Fibroblast of peridontal ligament (primary cell): ENCODE results near the gene C9orf85.
"Not testable (repeated sequence)": the region's sequence is repeated elsewhere in the genome, so short reads cannot be mapped to it uniquely, and the experiment has no call there.

Source experiments
- DNase-seq: peaks from one replicate; pipeline ENCODE4 v3.0.0-alpha.2; 2010; ENCODE audit errors: extremely low read depth

The C9orf85 gene

DNA sequence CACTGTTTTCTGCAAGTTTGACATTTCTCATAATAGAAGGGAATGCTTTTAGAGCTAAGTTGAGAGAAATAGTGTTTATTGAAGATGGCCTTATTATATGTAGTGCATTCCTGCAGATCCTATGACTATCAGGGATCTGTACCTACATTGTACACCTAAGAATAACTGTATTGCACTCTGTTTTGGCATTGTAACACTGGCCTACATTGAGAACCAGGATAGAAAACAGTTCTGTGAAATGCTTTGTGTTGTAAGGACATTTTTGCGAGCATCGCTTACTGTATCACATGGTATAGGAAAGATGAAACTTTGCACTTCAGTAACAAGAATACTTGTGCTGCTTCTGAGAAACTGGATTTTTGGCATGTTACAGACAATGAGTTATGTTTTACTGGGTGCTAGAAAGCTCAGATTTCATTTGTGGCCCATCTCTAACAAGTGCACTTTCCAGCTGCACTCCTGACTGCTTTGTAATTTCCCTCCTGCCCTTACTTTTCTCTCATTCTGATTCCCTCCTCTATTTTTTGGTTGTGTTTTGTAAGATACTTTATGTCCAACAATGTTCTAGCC, 30.6 kb downstream of the C9orf85 start:
- DNase-seq = peak; percentile 49

DNA sequence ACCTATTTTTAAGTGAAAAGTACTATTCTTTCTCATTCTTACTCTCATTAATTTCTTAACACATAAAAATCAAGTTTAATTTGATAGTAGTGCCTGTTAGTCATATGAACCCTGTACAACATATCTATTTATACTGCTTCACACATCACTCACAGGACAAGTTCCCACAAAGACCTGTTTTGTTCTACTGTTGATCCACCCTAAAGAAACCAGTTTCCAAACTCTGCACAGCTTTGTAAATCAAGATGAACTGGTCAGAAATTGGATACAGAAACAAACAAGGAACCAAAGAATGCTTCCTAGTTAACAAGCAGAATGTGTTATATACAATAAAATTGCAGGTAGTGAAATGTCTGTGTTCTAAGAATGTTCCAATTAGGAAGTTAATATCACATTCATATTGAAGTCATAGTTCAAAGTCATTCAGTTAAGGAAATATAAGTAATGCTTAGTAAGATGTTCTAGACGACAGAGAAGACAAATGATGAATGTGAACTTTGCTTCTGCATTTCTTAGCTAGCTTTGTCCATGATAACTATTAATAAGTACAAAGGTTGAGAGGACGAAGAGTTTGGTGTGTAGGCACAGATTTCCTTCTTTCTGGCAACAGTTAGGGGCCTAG, 33.4 kb downstream of the C9orf85 start:
- no peak for DNase-seq

DNA sequence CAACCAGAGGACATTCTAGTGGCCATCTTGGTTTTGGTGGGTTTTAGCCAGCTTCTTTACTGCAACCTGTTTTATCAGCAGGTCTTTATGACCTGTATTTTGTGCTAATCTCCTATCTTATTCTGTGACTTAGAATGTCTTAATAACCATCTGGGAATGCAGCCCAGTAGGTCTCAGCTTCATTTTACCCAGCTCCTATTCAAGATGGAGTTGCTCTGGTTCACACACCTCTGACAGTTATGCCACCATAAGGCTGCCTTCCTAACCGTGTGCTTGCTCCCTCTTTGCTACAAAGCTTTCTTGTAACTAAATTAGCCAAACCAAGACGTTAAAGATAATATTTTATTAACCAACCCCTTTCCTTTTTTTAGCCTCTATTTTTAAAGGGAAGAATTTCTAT, 43.2 kb downstream of the C9orf85 start:
- DNase-seq = not testable (repeated sequence)

GRCh38 chr9:71955300-71955915, 44.0 kb downstream of the C9orf85 start:
- no peak for DNase-seq

GRCh38 chr9:71962328-71962727, 50.9 kb downstream of the C9orf85 start:
- no peak for DNase-seq

DNA sequence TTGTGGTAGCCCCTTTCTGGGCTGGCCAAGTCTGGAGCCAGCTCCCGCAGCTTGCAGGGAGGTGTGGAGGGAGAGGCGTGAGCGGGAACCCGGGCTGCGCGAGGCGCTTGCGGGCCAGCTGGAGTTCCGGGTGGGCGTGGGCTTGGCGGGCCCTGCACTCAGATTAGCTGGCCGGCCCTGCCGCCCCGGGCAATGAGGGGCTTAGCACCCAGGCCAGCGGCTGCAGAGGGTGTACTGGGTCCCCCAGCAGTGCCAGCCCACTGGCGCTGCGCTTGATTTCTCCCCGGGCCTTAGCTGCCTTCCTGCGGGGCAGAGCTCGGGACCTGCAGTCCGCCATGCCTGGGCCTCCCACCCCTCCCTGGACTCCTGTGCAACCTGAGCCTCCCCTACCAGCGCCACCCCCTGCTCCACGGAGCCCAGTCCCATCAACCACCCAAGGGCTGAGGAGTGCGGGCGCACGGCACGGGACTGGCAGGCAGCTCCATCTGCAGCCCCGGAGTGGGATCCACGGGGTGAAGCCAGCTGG, 52.1 kb downstream of the C9orf85 start:
- not testable (repeated sequence) for DNase-seq

- DNase-seq = no peak
These were observed 54.0 kb downstream of the C9orf85 start for GRCh38 chr9:71965403-71965802.

GRCh38 chr9:71966601-71967000, 55.2 kb downstream of the C9orf85 start:
- no peak for DNase-seq

DNA sequence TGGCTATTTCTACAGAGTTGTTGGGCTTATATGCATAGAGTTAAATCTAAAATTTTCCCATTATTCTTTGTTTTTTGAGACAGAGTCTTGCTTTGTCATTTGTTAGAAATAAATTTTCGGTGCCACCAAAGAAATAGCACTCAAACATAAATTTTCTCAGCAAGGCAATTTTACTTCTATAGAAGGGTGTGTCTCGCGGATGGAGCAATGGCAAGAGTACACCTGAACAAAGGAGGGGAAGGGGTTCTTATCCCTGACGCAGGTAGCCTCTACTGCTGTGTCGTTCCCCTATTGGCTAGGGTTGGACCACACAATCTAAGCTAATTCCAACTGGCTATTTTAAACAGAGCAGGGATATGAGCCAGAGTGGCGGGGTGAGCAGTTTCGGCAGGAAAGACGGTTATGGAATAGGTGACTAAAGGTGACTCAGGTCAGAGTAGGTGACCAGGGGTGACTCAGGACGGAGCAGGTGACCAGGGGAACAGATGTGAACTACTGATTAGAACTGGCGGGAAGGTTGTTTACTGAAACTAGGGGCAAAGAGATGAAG, 57.2 kb downstream of the C9orf85 start:
- DNase-seq = no peak

DNA sequence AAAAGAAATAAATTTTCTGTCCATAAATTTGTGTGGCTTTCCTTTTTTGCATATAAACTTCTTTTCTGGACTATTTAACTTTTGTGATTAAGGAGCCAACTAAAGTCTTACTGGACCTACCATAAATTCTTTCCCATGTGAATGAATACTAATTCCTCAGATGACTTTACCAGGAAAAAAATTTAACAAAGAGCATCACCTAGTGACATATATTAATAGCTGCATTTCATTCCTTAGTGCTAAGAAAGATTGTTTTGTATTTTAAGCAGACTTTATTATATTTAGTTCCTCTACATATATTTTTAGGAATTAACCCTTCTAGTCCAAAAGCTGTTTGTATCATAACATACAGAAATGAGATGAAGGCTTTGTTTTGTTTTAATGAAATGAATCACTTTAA, 64.4 kb downstream of the C9orf85 start:
- peak; percentile 35 for DNase-seq

GRCh38 chr9:71977003-71977402, 65.6 kb downstream of the C9orf85 start:
- no peak for DNase-seq

DNA sequence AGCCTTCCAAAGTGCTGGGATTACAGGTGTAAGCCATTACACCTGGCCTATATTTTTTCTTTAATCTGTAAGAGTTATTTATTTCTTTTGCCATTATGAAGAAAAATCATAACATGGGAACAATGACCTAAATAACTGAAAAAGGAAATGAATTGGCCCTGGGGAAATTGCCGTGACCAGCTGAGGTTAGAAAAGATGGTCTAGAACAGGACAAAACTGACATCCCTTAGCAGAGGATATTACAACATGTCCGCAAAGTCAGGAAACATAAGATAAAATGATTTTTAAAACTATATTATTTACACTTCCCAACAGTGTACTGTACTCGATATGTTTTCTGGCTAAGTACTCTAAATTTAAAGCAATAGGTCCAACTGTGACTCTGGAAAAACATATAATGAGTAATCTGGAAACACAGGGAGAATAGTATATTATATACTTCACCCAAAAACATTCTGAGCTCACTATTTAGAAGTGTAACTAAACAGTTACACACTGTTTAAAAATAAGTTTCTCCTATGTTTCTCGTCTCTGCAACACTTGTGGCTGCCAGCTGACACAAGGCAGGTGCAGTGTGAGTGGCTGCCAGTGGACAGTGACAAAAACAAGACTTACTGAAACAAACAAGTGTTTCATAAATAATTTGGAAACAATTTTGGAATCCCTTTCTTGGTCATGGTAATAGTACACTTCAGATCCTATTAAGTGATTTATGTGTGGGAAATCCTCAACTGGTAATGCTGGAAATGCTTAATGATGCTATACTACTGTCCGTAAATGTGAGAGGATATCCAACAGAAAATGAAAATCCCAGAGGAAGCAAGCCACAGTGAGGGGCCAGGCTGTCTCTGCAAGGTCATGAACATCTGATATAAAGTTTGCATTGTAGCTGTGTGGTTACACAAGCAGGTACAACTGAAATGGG, 69.1 kb downstream of the C9orf85 start:
- DNase-seq = no peak

DNA sequence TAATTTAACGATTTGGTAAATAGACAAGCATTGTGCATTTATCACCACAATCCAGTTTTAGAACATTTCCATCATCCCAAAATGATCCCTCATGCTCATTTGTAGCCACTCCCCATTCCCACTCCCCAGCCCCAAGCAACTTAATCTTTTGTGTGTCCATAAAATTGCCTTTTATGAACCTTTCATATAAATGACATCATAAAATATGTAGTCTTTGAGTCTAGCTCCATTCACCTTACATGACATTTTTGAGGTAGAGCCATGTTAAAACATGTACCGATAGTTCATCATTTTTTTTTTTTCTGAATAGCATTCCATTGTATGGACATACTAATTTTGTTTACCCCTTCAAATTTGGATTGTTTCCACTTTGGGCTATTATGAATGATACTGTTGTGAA, 70.5 kb downstream of the C9orf85 start:
- DNase-seq = no peak

- DNase-seq = peak; percentile 65
These were observed 73.0 kb downstream of the C9orf85 start for GRCh38 chr9:71984403-71984802.

- no peak for DNase-seq
These were observed 73.4 kb downstream of the C9orf85 start for GRCh38 chr9:71984831-71985281.

- DNase-seq = no peak
These were observed 74.0 kb downstream of the C9orf85 start for GRCh38 chr9:71985297-71985911.

DNA sequence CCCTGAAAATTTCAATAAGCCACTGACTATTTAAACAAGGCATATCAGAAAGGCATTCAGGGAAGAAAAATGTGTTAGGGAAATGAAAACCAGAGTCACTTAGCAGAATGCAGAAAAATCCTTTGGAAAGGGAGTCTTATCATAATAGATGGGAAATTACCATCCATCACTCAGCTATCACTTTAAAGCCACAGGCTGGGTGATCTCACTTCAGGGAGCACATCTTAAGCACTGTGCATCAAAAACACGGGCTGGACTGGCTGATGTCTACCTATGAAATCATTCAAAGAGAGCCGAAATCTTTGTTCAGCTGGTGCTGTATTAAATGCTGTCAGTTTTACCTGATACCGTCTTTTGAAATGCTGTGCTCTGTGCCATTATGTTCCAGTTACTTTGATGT, 75.5 kb downstream of the C9orf85 start:
- no peak for DNase-seq

DNA sequence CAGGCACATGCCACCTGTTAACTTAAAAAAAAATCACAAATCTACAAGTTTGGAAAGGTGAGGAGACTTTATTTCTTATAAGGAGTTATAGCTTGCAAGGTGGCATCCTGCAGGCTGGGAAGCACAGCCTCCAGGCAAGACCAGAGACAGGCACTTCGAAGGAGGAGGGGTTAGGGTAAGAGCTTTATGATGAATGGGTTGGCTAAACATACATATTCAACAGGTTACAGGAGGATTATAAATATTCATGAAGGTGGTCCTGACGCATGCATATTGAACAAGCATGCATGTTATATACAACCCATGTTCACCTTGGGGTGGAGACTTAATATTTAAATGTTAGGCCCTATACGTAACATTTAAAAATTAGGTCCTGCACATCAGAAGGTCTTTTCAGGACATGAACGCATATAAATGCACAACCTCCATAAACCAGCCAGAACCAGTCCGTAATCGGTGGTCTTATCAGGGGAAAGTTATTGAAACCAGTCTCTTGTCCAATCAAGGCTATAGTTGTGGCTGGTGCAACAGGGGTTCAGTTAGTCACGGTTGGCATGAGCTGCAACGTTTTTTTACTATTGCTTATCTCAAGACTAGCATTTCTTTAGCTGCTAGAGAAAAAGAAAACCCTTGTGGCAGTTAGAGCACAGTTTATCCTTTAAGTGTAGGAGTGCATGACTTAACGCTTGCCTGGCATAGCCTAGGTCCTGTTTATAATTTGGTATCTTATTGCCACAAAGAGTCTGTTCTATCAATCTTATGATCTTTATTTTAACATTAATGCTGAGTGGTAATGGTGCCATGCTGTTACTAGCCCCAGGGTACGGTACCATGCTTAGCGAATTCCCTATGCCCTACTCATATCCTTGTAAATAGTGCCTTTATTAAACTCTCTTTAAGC, 76.3 kb downstream of the C9orf85 start:
- no peak for DNase-seq

GRCh38 chr9:71990466-71990865, 79.0 kb downstream of the C9orf85 start:
- no peak for DNase-seq

DNA sequence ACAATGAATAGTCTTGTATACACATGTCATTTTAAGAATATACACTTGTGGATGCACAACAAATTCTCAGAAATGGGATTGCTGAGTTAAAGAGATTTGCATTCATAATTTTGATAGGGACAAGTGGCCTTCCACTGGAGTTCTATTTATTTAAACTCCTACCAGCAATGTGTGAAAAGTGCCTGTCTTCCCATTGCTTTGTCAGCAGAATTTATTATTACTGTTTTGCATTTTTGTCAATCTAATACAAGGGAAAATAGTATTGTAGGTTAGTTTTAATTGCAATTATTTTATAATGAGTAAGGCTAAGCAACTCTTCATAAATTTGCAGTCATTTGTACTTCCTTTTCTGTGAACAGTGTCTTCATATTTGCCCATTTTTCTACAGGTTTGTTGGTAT, 94.0 kb downstream of the C9orf85 start:
- no peak for DNase-seq
